ENCODE data around the gene ADGRG6.

GRCh38 chr6:142384519-142385254 lies 82.9 kb downstream of the ADGRG6 start:
- TF ChIP-seq EZH2 (IDR thresholded peaks at IDR 0.05; ENCODE audit: borderline replicate concordance, low read depth, low read length, poor library complexity, severe bottlenecking), result no peak
- TF ChIP-seq, protein P1, sequence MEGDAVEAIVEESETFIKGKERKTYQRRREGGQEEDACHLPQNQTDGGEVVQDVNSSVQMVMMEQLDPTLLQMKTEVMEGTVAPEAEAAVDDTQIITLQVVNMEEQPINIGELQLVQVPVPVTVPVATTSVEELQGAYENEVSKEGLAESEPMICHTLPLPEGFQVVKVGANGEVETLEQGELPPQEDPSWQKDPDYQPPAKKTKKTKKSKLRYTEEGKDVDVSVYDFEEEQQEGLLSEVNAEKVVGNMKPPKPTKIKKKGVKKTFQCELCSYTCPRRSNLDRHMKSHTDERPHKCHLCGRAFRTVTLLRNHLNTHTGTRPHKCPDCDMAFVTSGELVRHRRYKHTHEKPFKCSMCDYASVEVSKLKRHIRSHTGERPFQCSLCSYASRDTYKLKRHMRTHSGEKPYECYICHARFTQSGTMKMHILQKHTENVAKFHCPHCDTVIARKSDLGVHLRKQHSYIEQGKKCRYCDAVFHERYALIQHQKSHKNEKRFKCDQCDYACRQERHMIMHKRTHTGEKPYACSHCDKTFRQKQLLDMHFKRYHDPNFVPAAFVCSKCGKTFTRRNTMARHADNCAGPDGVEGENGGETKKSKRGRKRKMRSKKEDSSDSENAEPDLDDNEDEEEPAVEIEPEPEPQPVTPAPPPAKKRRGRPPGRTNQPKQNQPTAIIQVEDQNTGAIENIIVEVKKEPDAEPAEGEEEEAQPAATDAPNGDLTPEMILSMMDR (conservative IDR thresholded peaks at IDR 0.05; ENCODE audit: low read depth, low read length), result no peak

Measured in A673 (cell line).